Naive thymus-derived CD4-positive, alpha-beta T cell (primary cell): ENCODE results near the gene HAUS1. TPM values are rescaled to one million over a fixed set of nuclear protein-coding genes. Genes with fewer than 3 reads are reported as not detected.

ENCODE experiments used
- ATAC-seq: fragments of 150-1000 bp; cut with Tn5 transposase; 2 replicates; pipeline ENCODE4 v1.10.0; 2021; ENCODE audit warnings: mild to moderate bottlenecking, moderate library complexity
- CTCF ChIA-PET: fragments of 350-600 bp; sonication (Branson Sonifier 250); formaldehyde crosslinking; loops from one replicate; lab custom pipeline; 2021; ENCODE audit warnings: antibody characterized with exemption; lab: Charles Lee
- POLR2A ChIA-PET: fragments of 350-600 bp; sonication (Branson Sonifier 250); formaldehyde crosslinking; loops from one replicate; lab custom pipeline; 2021; ENCODE audit warnings: antibody characterized with exemption, inconsistent platforms; lab: Charles Lee
- DNase-seq, 9 donors: peaks; one replicate each; pipeline versions ENCODE4 v3.0.0 to v3.0.0-alpha.2; 2020 to 2022; ENCODE audit warnings: mixed read lengths in 1 of 9
- H3K27ac ChIP-seq: one replicate; pipeline ENCODE4 v1.7.0; 2013; ENCODE audit warnings: mild to moderate bottlenecking, low read depth, low read length, moderate library complexity
- H3K27me3 ChIP-seq, 2 donors: one replicate each; pipeline ENCODE4 v1.7.0; 2013; ENCODE audit warnings: low read length in 2 of 2, mild to moderate bottlenecking in 2 of 2, moderate library complexity in 2 of 2; ENCODE audit not compliant: control insufficient read depth in 2 of 2, insufficient read depth in 2 of 2
- H3K36me3 ChIP-seq, 3 experiments: 1 replicate in 2 of 3; 2 replicates in 1 of 3; pipeline ENCODE4 v1.7.0; 2013; ENCODE audit warnings: low read length in 3 of 3, mild to moderate bottlenecking in 3 of 3, moderate library complexity in 1 of 3; ENCODE audit not compliant: insufficient read depth in 3 of 3, control insufficient read depth in 2 of 3
- H3K4me1 ChIP-seq, 2 donors: one replicate each; pipeline ENCODE4 v1.7.0; 2013; ENCODE audit warnings: low read length in 2 of 2, mild to moderate bottlenecking in 2 of 2, moderate library complexity in 1 of 2; ENCODE audit not compliant: control insufficient read depth in 2 of 2, insufficient read depth in 2 of 2
- H3K4me3 ChIP-seq: 2 replicates; pipeline ENCODE4 v1.7.0; 2013; ENCODE audit warnings: mild to moderate bottlenecking, low read length
- H3K9me3 ChIP-seq, 3 experiments: 1 replicate in 2 of 3; 2 replicates in 1 of 3; pipeline ENCODE4 v1.7.0; 2013; ENCODE audit warnings: low read length in 3 of 3; ENCODE audit not compliant: control insufficient read depth in 2 of 3
- H3K27ac Mint-ChIP-seq, 9 donors: one replicate each; pipeline ENCODE4 v1.8.0; 2020 to 2022; ENCODE audit warnings: mixed read lengths in 9 of 9, mild to moderate bottlenecking in 8 of 9, moderate library complexity in 5 of 9, inconsistent platforms in 2 of 9
- H3K27me3 Mint-ChIP-seq, 5 donors: one replicate each; pipeline ENCODE4 v1.8.0; 2021 to 2022; ENCODE audit warnings: mixed read lengths in 5 of 5, mild to moderate bottlenecking in 1 of 5
- H3K36me3 Mint-ChIP-seq, 5 donors: one replicate each; pipeline ENCODE4 v1.8.0; 2020 to 2022; ENCODE audit warnings: mixed read lengths in 5 of 5, mild to moderate bottlenecking in 3 of 5, inconsistent platforms in 1 of 5
- H3K4me1 Mint-ChIP-seq, 7 donors: one replicate each; pipeline ENCODE4 v1.8.0; 2020 to 2022; ENCODE audit warnings: mixed read lengths in 7 of 7, mild to moderate bottlenecking in 3 of 7, inconsistent platforms in 1 of 7
- H3K4me3 Mint-ChIP-seq, 10 donors: one replicate each; pipeline ENCODE4 v1.8.0; 2020 to 2022; ENCODE audit warnings: mild to moderate bottlenecking in 10 of 10, mixed read lengths in 10 of 10, moderate library complexity in 6 of 10, inconsistent platforms in 2 of 10
- H3K9me3 Mint-ChIP-seq, 11 donors: one replicate each; pipeline ENCODE4 v1.8.0; 2020 to 2022; ENCODE audit warnings: mixed read lengths in 11 of 11, mild to moderate bottlenecking in 4 of 11, inconsistent platforms in 1 of 11, moderate library complexity in 1 of 11
- intact Hi-C, 2 donors: fragments of 100-400 bp; cut with micrococcal nuclease; formaldehyde crosslinking; loops; one replicate each; pipeline ENCODE4 v1.15.1; 2023
- polyA plus RNA-seq, 2 donors: library from polyadenylated mRNA; unstranded; fragments of 300-500 nt; fragmentation: Illumina TruSeq; gene quantifications; one replicate each; pipeline ENCODE4 v1.2.3, GENCODE V29; 2021
- total RNA-seq, 6 experiments: library from RNA in 5 of 6; stranded (reverse) in 5 of 6; gene quantifications; 1 replicate in 5 of 6; 2 replicates in 1 of 6; pipeline ENCODE4 v1.2.3 and lab custom pipeline; 2021 to 2026

Gene HAUS1
- total and polyA plus RNA-seq, 7 experiments from 2014 or later: 10.4 to 47.2 (median 23.4) TPM

DNA sequence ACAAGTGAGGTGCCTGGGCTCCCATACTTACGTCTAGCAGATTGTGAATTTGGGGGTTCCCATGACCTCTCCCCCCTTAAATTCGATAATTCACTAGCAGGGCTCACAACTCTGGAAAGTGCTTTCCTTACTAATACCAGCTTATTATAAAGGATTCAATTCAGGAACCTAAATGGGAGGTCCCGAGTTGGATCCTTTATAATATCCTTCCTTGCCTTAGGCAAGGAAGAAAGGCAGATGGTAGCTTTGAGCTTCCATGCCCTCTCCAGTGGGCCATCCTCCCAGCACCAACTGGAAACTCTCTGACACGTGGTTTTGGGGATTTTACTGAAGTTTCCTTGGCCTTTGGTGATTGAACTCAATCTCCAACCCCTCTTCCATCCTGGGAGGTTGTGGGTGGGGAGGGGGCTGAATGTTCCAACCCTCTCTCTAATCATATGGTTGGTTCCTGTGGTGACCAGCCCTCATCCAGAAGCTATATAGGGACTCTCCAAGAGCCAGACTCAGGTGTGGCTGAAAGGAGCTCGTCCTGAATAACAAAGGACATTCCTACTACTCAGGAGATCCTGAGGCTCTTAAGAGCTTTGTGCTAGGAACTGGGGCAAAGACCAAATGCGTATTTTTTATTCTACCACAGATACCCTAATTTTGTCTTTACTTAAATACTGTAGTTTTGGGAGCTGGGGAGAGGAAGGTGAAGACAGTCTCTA, 62.2 kb downstream of the HAUS1 start:
- no peaks in the 10 kb centered on the region for H3K27me3 Mint-ChIP-seq
- peaks cover 13 to 42% (median 29%) of the 10 kb centered on the region in 7 donors for H3K4me1 Mint-ChIP-seq
- intact Hi-C loops: loop anchor here in 1 of 2 donors (1.0 kb wide), 1 partner anchor 10 kb away; no protein-coding TSS in a partner anchor
- CTCF ChIA-PET: interaction anchor here (0.8 to 1.9 kb wide), 2 partner anchors 18 to 63 kb away, joined by 3 to 6 read pairs; no protein-coding TSS in a partner anchor
- H3K27ac Mint-ChIP-seq: peak overlapping the region in 1 of 9 donors; percentile 70
- Histone ChIP-seq H3K27ac (no peak overlapping the region), H3K27me3 (no peaks in the 10 kb centered on the region), H3K4me1 (peaks cover 0 to 8% of the 10 kb centered on the region in 2 donors), H3K36me3 (no peaks in the 10 kb centered on the region), H3K9me3 (no peaks in the 10 kb centered on the region), H3K4me3 (no peak overlapping the region)
- H3K36me3 Mint-ChIP-seq: peaks cover 0 to 11% (median 0%) of the 10 kb centered on the region in 5 donors
- H3K9me3 Mint-ChIP-seq: no peaks in the 10 kb centered on the region
- H3K4me3 Mint-ChIP-seq: peak overlapping the region in 1 of 10 donors; percentile 17
- DNase-seq (no peak), ATAC-seq (no peak)
- POLR2A ChIA-PET: no interaction called here

DNA sequence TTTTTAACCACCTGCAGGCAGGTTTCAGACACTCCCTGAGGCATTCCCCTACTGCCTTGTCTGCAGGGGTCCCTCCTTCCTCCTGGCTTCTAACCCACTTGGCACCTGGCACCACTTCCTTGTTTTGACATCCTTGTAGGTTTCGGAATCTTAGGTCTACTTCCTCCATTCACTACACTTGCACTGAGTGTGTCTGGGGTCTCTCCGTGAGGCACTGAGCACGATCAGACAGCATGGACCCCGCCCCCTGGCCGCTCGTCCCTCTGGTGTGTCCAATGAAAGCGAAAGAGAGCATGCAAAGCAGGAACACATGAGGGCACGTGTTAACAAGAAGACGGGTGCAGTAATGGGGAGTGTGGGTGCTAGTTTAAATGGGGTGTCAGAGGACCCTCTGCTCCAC, 63.8 kb downstream of the HAUS1 start:
- intact Hi-C loops: no loop called here
- ChIA-PET CTCF (no interaction called here), POLR2A (interaction anchor here (1.2 kb wide), 1 partner anchor 11 kb away, joined by 3 read pairs; no protein-coding TSS in a partner anchor)
- Histone ChIP-seq H3K27me3 (no peaks in the 10 kb centered on the region), H3K27ac (no peak overlapping the region), H3K9me3 (no peaks in the 10 kb centered on the region), H3K4me1 (peaks cover 0 to 8% of the 10 kb centered on the region in 2 donors), H3K36me3 (no peaks in the 10 kb centered on the region), H3K4me3 (peak overlapping the region; percentile 26)
- H3K36me3 Mint-ChIP-seq: peaks cover 0 to 11% (median 0%) of the 10 kb centered on the region in 5 donors
- H3K9me3 Mint-ChIP-seq: no peaks in the 10 kb centered on the region
- peaks cover 12 to 43% (median 21%) of the 10 kb centered on the region in 7 donors for H3K4me1 Mint-ChIP-seq
- H3K4me3 Mint-ChIP-seq: peak overlapping the region; percentile 57 to 91 (median 80)
- no peaks in the 10 kb centered on the region for H3K27me3 Mint-ChIP-seq
- peak overlapping the region; percentile 29 to 97 (median 83) for H3K27ac Mint-ChIP-seq
- DNase-seq (peak in 2 of 9 donors; percentile 17 to 24), ATAC-seq (peak; percentile 86)

DNA sequence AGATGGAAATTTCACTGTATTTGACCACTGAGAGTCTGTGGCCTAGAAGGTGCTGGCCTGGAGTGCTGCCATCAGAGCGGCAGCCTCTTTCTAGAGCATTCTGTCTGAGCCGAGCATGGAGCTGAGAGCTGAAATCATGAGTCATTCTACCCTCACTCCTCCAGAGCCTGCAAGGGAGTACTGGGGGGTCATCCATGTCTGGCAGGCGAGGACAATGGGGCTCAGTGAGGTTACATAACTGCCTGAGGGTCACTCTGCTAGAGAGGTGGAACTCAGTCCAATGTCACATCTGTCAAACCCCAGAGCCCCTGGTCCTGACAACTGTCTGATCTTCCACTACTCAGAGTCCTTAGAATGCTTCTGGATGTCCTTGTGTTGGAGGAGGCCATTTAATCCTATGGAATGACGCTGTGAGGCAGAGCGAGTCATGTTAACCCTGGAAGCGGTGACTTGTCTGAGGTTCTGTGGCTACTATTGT, 65.3 kb downstream of the HAUS1 start:
- CTCF ChIA-PET: interaction anchor here (1.6 kb wide), 1 partner anchor 20 kb away, joined by 3 read pairs; no protein-coding TSS in a partner anchor
- no peak for DNase-seq
- intact Hi-C loops: no loop called here
- no peak for ATAC-seq
- peaks cover 0 to 2% (median 0%) of the 10 kb centered on the region in 11 donors for H3K9me3 Mint-ChIP-seq
- H3K36me3 ChIP-seq: peaks cover 0 to 12% (median 0%) of the 10 kb centered on the region in 3 experiments
- H3K9me3 ChIP-seq: no peaks in the 10 kb centered on the region
- peak overlapping the region in 4 of 9 donors; percentile 10 to 65 (median 36) for H3K27ac Mint-ChIP-seq
- POLR2A ChIA-PET: no interaction called here
- H3K4me3 ChIP-seq: no peak overlapping the region
- peaks cover 0 to 8% (median 0%) of the 10 kb centered on the region in 5 donors for H3K36me3 Mint-ChIP-seq
- H3K4me1 Mint-ChIP-seq: peaks cover 12 to 35% (median 19%) of the 10 kb centered on the region in 7 donors
- no peaks in the 10 kb centered on the region for H3K27me3 ChIP-seq
- no peak overlapping the region for H3K27ac ChIP-seq
- peaks cover 0 to 3% (median 0%) of the 10 kb centered on the region in 5 donors for H3K27me3 Mint-ChIP-seq
- H3K4me3 Mint-ChIP-seq: peak overlapping the region in 3 of 10 donors; percentile 18 to 41 (median 30)
- peaks cover 0 to 8% of the 10 kb centered on the region in 2 donors for H3K4me1 ChIP-seq

DNA sequence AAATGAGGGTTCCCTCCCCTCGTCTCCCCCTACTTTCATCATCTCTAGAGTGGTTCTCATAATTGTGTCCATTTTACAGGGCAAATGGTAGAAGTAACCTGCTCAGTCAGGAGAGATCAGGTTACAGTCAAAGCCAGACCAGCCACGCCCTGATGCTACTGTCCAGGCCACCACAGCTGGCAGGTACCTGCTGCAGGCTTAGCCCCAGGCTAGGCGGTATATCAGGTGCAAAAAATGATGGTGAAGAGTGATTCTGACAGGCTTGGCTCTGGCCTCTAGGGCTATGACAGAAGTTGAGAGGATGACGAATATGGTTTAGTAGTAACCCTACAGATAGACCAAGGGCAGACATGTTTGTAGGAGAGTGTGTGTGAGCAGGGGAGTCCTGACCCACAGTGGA, 67.1 kb downstream of the HAUS1 start:
- H3K27me3 Mint-ChIP-seq: peaks cover 0 to 3% (median 0%) of the 10 kb centered on the region in 5 donors
- no peak overlapping the region for H3K4me3 ChIP-seq
- no peaks in the 10 kb centered on the region for H3K9me3 ChIP-seq
- DNase-seq: no peak
- peak overlapping the region in 3 of 9 donors; percentile 28 to 38 (median 38) for H3K27ac Mint-ChIP-seq
- no peak for ATAC-seq
- intact Hi-C loops: loop anchor here (5.0 kb wide), 4 partner anchors 111 to 1761 kb away; partner anchors contain the start of genes KATNAL2 (in 1 of the 2), PIAS2 (in 1 of the 2) and SMAD2 (in 1 of the 2)
- H3K36me3 ChIP-seq: peaks cover 0 to 15% (median 0%) of the 10 kb centered on the region in 3 experiments
- POLR2A ChIA-PET: no interaction called here
- peaks cover 11 to 14% of the 10 kb centered on the region in 2 donors for H3K4me1 ChIP-seq
- peak overlapping the region in 5 of 10 donors; percentile 26 to 65 (median 35) for H3K4me3 Mint-ChIP-seq
- H3K4me1 Mint-ChIP-seq: peaks cover 26 to 48% (median 33%) of the 10 kb centered on the region in 7 donors
- H3K27ac ChIP-seq: no peak overlapping the region
- H3K27me3 ChIP-seq: no peaks in the 10 kb centered on the region
- H3K36me3 Mint-ChIP-seq: peaks cover 0 to 16% (median 0%) of the 10 kb centered on the region in 5 donors
- peaks cover 0 to 2% (median 0%) of the 10 kb centered on the region in 11 donors for H3K9me3 Mint-ChIP-seq
- CTCF ChIA-PET: interaction anchor here (0.5 kb wide), 1 partner anchor 22 kb away, joined by 3 read pairs; no protein-coding TSS in a partner anchor

DNA sequence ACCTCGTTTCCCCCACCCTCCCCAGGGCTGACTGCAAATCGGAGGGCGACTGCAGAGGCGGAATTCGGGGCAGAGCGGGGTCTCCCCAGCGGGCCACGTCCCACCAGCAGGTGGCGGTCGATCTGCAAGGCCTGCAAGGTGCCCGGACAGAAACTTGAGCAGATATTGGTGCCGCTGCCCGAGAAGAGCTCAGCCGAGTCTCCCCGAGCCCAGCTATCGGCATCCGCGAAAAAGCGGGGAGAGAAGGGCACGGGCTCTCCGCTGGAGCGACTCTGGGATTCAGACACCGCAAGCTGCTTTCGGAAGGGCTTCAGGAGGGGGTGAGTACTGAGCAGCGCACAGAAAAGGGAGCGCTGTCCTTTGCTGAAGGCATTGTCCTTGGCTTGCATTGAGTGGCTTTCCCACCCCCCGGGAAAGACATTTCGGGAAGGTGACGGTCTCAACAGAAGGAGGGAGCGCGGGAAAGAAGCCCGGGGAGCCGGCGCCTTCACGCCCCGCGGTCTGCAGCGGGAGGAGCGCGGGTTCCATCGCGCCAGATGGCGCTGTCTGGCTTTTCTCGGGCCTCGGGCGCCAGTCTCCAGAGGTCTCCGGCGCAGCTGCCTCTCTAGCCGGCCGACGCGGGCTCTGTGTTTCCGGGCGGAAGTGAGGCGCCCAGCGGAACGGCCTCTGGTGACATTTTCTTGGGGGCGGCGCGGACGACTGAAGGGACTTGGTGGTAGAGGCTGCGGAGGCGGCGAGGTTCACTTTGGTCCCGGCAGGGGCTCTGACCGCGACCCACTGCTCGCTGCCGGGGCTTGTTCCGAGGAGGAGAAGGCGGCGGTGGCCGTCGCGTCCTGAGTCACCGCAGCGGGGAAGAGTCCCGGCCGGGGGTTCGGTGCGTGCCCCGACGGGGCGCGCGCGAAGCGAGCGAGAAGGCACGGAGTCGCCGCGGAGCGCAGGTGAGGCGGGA, 69.5 kb downstream of the HAUS1 start:
- peak overlapping the region; percentile 93 to 99 (median 96) for H3K27ac Mint-ChIP-seq
- H3K27ac ChIP-seq: peak overlapping the region; percentile 84
- peak overlapping the region; percentile 98 for H3K4me3 ChIP-seq
- no peaks in the 10 kb centered on the region for H3K27me3 ChIP-seq
- ATAC-seq (peak; percentile 96), DNase-seq (peak; percentile 85 to 93 (median 90))
- peaks cover 0 to 3% (median 0%) of the 10 kb centered on the region in 5 donors for H3K27me3 Mint-ChIP-seq
- POLR2A ChIA-PET: interaction anchor here (0.9 to 1.8 kb wide), 11 partner anchors 9 to 484 kb away, joined by 3 to 8 read pairs (median 4); no protein-coding TSS in a partner anchor
- H3K9me3 Mint-ChIP-seq: peaks cover 0 to 2% (median 0%) of the 10 kb centered on the region in 11 donors
- H3K9me3 ChIP-seq: no peaks in the 10 kb centered on the region
- intact Hi-C loops: loop anchor here (1.0 to 5.0 kb wide), 19 partner anchors 17 to 1759 kb away; partner anchors contain the start of genes ATP5F1A (in 2 of the 2), EPG5 (in 2 of the 2), HAUS1 (in 2 of the 2) and KATNAL2 (in 2 of the 2)
- CTCF ChIA-PET: interaction anchor here (0.5 to 2.8 kb wide), 38 partner anchors 9 to 743 kb away, joined by 3 to 31 read pairs (median 4); partner anchors contain the start of genes ATP5F1A, KATNAL2, LOXHD1 and PIAS2
- peaks cover 13 to 14% of the 10 kb centered on the region in 2 donors for H3K4me1 ChIP-seq
- H3K4me3 Mint-ChIP-seq: peak overlapping the region; percentile 93 to 99 (median 98)
- peaks cover 0 to 15% (median 0%) of the 10 kb centered on the region in 3 experiments for H3K36me3 ChIP-seq
- H3K4me1 Mint-ChIP-seq: peaks cover 34 to 48% (median 42%) of the 10 kb centered on the region in 7 donors
- peaks cover 0 to 13% (median 4%) of the 10 kb centered on the region in 5 donors for H3K36me3 Mint-ChIP-seq
